Forelimb muscle (tissue), 1 donor: ENCODE results near the gene TPK1. TPM values are rescaled to one million over a fixed set of nuclear protein-coding genes. Genes with fewer than 3 reads are reported as not detected.

Experiments
- DNase-seq: peaks from one replicate; pipeline ENCODE4 v3.0.0-alpha.2; 2013; ENCODE audit warnings: low read depth
- polyA plus RNA-seq: library from polyadenylated mRNA; unstranded; fragments of 120-200 nt; gene quantifications from one replicate; pipeline ENCODE4 v1.2.1, GENCODE V29; 2013; ENCODE audit not compliant: insufficient read length

The TPK1 gene
- 2.8 TPM for polyA plus RNA-seq

DNA sequence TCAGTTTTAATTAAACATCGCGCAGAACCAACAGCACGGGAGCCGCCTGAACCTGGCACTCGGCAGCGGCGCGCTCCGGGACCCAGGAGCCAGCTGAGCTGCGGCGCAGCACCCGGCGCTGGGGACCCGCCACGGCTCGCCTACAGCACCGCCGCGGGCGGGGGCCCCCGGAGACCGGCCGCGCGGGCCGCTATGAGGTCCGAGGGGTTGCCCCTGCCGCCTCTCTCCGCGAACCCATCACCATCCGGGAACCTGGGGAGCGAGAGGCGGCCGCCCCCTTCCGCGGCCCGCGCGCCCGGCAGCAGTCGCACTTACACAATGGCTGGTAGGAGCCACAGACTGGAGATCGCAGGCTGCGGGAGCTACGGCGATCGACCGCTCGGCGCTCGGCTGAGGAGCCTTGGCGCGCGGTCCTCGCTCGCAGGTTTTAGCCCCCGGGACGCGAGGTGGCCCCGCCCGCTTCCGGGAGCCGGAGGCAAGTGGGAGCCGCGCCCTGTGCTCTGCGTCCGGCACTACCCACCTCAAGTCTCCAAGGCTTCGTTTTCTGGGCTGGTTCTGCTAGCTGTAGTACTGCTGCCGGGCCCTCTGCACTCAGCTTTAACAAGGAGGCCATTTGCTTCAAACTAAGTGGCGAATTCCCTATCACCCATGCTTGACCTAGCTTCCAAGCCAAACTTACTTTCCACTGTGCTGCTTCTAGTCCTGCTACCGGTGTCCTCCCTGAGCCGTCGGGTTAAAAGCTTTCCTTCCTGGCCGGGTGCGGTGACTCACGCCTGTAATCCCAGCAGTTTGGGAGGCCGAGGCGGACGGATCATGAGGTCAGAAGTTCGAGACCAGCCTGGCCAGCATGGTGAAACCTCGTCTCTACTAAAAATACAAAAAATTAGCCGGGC lies at the start of gene TPK1:
Gene TPK1, minus strand, starts transcription at position 402 of the 893 bp plus-strand sequence. CDS start 451 bp downstream, outside the sequence.
- no peak for DNase-seq

DNA sequence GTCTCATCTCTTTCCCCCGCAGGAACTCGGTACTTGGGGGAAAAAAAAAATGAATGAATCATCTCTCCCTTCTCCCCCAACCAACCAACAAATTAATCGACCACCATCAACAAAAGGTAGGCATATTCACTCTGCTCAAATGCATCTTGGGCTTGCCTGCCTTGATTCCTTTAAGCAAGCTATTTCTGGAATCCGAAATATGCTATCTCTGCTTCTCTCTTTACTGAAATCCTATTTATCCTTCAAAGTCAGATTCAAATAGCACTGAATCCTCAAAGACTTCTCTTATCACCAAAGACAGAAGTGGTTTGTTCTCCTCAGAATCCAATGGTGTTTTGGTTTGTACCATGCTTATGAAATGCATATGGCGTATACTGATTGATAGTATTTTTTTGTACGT lies 49.6 kb upstream of the TPK1 start:
- no peak for DNase-seq

DNA sequence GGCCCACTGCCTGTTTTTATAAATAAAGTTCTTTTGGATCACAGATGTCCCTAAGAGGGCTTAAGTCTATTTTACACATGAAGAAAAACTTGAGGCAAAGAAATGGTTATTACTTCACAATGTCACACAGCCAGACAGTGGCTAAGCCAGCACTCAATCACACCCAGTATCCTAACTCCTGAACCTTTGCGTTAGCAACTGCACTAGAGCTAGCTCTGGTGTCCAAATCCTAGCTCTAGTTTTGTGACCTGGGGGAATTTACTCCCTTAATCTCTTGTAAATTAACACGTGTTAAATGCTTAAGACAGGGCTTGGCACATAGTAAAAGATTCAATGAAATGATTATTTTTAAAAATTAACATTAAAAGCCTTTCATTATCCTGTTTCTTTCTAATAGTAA lies 49.0 kb upstream of the TPK1 start:
- DNase-seq: no peak

DNA sequence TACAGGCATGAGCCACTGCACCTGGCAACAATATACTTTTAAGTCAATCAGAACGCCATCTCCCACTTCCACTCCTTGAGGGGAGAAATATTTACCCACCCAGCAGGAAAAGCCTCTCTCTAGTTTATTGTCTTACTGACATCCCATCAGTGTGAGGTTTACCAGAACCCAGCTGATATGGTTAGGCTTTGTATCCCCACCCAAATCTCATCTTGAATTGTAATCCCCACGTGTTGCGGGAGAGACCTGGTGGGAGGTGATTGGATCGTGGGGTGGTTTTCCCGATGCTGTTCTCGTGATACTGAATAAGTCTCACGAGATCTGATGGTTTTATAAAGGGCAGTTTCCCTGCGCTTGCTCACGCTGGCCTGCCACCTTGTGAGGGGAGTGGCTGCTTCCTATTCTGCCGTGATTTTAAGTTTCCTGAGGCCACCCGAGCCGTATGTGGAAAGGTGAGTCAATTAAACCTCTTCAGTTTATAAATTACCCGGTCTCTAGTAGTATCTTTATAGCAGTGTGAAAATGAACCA lies 37.5 kb upstream of the TPK1 start:
- DNase-seq: no peak

DNA sequence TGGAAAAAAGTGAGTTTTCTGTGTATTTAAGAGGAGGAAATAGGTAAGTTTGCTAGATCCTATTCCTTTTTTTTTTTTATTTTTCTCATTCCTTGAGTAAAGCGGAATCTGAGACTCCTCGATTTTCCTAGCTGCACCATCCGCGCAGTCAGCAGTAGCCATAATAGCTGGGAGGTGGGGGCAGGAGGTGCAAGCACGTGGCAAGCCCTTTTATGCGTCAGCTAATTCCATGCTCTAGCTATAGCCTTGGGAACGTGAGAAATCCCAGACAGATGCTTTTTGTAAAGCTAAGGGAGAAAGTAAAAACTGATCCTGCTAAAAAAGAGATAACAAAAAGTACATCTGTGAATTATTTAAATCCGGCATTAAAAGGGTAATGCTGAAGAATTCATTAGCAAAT lies 33.2 kb upstream of the TPK1 start:
- DNase-seq: no peak

DNA sequence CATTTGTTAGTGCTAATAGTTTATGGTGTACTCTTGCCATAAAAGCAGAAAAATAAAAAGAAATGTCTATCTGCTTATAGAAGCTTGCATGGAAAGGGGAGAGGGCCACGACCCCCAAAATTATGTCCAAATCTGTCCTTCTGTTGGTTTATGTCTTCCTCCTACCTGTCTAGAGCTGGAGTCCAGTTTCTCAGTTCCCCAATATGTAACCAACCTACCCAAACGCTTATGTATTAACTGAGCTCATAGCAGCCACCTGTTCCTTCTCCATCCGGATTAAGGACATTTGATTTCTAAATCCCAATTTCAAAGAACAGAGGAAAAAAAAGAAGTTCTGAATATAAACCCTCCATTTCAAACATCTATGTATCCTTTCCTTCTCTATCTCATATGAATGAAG lies 30.3 kb upstream of the TPK1 start:
- no peak for DNase-seq

DNA sequence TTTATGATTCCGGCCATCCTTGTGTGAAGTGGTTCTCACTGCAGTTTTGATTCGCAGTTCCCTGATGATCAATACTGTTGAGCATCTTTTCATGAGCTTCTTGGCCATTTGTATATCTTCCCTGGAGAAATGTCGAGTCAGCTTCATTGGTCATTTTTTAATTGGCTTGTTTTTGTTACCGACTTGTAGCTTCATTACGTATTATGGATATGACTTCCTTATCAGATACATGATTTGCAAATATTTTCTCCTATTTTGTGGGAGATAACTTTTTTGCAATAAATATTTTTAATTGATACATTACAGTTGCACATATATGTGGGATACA lies 27.4 kb upstream of the TPK1 start:
- DNase-seq: no peak

DNA sequence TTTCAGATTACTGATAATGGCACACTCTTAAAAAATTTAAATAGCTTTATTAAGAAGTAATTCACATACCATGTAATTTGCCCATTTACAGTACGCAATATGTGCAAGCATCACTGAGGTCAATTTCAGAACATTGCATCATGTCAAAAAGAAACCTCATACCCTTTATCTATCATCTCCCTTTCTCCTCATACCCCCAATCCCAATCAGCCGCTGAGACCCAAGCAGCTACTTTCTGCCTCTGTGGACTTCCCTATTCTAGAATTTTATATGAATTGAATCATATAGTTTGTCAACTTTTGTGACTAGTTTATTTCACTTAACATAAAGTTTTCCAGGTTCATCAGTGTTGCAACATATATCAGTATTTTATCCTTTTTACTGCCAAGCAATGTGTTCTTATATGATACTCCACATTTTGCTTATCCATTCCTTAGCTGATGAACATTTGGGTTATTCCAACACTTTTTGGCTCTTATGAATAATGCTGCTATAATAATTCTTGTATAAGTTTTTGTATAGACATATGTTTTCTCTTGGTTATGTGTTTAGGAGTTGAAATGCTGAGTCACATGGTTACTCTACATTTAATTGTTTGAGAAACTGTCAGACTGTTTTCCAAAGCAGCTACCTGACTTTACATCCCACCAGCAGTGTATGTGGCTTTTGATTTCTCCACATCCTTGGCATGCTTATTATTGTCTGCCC lies 26.9 kb upstream of the TPK1 start:
- DNase-seq: no peak

DNA sequence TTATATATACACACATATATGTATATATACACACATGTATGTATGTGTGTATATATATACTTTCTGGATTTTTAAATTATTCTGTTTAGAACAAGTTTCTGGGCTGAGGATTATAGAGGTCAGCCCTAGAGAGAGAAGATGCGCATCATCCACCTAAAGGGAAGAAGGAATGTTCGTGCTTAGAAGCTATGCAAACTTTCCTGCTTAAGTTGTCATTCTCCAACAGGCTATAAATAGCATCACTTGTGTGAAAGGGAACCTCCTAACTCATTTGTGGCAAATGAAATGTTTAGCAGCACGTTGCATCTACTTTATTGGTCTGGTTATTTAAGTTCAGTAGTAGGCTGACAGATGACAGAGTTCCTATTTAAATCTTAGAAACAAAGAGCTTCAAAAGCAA lies 23.9 kb upstream of the TPK1 start:
- DNase-seq: no peak

DNA sequence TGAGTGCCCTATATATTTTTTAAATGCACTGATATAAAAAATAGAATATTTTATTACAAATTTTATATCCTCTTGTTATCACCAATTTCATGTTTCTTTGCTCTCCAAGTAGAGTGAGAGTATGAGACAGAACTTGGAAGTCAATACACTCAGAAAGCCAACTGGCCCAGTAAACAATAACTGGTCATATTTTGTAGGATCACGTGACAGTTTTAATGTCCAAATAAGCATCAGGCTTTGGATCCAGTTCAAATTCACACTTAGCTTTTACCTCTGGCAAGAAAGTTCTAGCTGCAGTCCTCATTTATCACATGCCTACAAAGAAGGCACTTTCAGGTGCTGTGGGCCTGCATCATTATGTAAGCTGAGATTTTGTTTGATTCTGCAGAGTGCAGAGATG lies 21.6 kb upstream of the TPK1 start:
- DNase-seq: no peak

DNA sequence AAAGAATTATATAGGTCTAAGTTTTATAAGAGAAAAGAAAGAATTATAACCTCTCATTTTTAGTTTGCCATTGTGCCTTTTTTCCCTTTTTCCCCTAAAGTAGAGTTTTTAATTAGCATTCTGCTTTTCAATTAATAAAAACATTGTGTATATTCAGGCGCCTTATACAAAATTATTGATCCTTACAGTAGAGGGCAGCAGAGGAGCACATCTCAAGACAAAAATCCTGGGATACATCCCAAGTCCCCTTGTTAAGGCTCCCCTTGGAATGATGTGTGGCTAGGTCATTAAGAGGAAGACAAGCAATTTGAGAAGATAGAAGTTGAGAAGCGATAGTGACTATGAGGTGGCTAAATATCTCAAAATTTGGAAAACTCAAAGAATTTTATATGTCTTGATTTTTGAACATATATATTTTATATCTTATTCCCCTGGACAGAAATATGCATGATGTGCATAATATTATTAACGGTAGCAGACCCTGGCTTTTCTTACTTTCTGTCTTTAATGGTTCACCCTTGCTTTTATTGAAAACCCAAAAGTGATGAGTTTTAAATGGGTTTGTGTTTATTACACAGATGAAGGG lies 19.1 kb upstream of the TPK1 start:
- peak; percentile 4 for DNase-seq

DNA sequence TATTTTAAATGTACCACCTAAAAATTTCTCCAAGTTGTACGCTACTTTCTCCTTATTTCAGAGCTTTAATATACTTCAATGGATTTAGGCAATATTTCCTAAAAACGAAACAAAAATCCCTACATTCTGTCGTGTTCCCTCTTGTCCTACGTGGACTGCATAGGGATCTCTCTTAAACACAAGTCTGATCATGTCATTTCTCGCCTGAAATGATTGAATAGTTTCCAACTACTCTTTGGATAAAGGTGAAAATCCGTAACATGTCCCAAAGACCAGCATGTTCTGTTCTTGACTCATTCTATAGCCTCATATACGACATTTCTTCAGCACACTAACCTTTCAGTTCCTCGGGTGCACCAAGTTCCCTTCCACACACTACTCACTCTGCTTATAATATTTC lies 17.7 kb upstream of the TPK1 start:
- no peak for DNase-seq

DNA sequence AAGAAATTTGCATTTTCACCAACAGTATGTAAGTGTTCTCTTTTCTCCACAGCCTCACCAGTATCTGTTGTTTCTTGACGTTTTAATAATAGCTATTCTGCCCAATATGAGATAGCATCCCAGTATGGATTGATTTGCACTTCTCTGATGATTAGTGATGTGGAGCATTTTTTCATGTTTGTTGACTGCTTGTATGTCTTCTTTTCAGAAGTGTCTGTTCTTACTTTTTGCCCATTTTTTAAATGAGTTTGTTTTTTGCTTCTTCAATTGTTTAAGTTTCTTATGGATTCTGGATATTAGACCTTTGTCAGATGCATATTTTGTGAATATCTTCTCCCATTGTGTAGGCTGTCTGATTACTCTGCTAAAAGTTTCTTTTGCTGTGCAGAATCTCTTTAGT lies 12.2 kb upstream of the TPK1 start:
- DNase-seq: no peak

DNA sequence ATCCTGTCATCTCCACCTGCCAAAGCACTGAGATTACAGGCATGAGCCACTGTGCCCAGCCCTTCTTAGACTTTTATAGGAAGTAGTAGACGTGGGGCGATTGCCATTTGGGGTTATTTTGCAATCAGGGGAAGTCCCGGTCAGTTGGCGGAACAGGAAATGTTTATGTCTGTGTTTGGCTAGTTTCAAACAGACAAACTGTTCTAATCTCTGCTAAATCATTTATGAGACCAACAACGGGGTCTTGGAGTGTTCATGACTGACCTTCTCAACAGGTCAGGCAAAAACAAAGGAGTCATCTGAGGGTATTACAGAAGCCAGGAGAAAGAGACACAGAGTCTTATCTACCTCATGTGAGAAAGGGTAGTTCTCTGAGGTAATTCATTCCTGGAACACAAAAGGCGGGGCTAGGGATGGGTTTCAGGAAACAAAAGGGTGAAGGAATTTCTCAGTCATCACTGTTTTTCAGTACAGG lies 6.6 kb upstream of the TPK1 start:
- no peak for DNase-seq

DNA sequence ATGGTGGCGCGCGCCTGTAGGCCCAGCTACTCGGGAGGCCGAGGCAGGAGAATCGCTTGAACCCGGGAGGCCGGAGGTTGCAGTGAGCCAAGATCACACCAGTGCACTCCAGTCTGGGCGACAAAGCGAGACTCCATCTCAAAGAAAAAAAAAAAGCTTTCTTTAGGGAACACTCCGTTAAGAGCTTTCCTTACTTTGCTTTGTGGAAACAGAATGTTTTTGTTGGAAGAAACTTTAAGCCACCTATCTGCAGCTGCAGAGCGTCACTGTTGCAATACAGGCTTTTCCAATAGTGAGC lies 641 bp upstream of the TPK1 start:
- DNase-seq: no peak

DNA sequence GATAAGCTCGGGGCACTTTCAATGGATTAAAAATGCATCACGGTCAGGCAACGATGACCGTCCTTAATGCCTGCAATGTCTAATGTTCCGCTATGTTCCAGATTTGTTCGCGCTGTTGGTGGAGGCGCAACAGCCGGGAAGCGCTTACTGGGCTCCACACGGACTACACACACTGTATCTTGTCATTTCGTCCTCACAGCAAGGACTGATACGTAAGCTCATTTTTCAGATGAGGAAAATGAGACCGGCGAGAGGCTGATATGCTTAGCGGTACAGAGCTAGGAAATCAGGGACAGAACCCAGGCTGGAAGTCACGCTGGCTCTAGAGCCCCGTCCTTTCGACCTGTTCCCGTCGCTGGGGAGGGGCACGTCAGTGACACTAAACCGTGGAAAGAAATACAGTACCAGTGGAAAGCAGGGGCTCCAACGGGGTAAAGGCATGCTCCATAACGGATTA lies 670 bp downstream of the TPK1 start:
- no peak for DNase-seq

DNA sequence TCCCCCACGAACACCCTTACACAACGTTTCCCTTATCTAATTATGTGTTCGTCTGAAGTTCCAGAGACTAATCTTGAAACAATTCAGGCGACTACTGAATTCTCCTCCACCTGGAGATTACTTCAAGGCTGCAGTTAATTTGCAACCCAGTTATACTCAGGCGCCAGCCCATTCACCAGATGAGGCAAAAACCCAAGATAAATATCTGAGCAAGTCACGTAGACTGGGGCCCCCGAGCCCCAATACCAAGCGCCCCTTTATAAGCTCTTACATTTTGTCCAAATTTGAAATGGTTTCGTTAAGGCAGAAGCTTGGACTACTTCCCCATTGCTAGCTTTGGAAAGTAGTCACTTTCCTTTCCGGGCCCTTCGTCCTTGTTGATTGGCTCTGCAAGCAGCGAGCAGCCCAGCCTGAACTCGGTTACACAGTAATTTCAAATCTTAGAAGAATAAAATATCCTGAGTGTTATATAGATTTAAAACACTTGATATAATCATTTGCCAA lies 1.2 kb downstream of the TPK1 start:
- no peak for DNase-seq

DNA sequence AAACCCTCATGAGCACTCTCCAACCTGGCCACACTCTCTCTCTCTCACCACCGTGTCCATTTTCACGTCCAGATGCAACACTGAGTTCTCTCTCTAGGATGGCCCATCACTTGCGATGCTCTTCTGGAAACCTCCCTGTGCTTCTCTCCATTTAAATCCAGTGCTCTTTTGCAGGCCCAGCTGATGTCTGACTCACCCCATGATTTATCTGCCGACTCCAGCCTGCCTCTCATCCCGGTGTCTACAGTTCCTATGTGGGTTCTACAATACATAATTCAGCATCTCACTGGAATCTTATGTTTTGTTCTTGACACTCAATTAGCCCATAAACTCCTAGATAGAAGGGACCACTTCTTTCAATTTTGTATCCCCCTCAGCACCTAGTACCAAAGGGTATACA lies 5.0 kb downstream of the TPK1 start:
- DNase-seq: no peak

DNA sequence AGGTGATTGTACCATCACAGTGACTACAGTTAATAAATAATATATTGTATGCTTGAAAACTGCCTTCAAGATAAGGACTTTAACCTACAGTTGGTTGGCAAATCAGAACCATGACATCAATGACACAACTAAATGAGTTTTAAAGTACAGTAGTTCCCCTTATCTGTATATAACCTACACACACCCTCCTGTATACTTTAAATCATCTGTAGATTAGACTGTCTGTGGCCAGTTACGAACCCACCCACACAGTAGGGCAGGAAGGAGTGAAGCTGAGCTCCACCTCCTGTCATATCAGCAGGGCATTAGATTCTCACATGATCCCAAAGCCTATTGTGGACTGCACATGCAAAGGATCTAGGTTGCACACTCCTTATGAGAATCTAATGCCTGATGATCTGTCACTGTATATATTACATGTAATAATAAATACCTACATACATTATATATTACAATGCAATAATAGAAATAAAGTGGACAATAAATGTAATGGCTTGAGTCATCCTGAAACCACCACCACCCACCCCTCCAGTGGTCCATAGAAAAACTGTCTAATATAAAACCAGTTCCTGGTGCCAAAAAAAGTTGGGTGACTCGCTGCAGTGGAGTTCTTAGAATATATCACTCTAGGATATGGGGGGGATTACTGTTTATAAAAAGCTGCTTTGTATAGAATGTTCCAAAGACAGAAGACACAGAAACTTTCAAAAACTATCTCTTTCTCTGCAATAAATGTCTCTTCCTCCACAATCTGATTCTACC lies 5.6 kb downstream of the TPK1 start:
- DNase-seq: no peak

DNA sequence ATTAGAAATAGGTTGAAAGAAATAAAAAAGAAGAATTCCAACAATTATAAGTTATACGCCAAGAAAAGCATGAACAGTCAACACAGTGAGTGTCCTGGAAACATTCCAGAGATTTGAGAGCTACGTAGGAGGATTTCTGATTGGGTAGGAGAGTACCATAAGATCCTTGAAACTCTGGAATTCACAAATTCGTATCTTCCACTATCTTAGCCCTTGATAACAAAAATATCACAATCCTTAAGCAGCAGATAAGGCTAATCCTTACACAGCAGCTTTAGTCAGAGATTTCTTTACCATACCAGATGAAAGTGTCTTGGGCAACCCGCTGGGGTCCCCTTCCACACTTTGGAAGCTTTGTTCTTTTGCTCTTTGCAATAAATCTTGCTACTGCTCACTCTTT lies 8.2 kb downstream of the TPK1 start:
- DNase-seq: no peak

DNA sequence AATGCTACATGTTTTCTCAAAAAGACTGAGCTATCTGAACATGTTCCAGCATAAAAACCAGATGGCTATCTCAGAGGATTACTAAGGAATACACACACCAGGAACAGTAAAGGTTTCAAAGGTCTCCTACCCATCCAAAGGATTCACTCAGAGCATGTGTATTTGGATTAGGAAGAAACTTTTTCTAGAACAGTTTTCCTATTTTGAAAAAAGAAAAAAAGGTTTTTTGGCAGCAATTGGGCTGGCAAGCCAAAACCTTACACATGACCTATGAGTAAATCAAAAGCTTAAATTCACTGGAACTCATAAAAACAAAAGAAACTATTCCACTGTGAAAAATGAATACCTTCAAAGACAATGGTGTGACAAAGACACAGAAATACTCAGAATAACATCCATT lies 9.6 kb downstream of the TPK1 start:
- DNase-seq: no peak

DNA sequence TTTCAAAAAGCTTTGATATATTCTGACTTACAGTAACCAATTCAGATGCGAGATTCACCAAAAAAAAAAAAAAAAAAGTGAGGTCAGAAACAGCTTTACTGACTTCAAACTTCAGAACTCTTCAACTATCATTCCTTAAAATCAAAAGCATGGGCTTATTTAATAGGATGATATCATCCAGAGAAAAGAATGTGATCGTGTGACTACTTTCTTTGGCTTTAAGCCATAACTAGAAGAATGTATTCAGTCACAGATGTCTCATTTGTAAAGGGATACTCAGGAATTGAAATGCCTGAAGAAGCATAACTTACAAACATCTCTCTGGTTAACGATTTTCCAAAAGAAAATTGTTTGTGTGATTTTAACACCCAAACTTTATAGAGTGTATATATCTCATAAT lies 11.5 kb downstream of the TPK1 start:
- no peak for DNase-seq
